Fibroblast of villous mesenchyme (primary cell): ENCODE results near the gene BEST2. TPM values are rescaled to one million over a fixed set of nuclear protein-coding genes. Genes with fewer than 3 reads are reported as not detected.
A peak's percentile ranks its signal among the peaks of the same experiment; 100 is the strongest.

ENCODE experiments used
- DNase-seq: peaks from one replicate; pipeline ENCODE4 v3.0.0-alpha.2; 2010; ENCODE audit warnings: low read depth
- H3K4me3 ChIP-seq: 2 replicates; pipeline ENCODE4 v1.5.1; 2011; ENCODE audit warnings: low read depth, mild to moderate bottlenecking, low read length
- CTCF ChIP-seq: IDR thresholded peaks from 2 replicates; pipeline ENCODE4 v1.5.1; 2012; ENCODE audit warnings: low read depth, mild to moderate bottlenecking, low read length; ENCODE audit not compliant: insufficient read depth
- total RNA-seq: library from RNA; depleted of rRNA; stranded (reverse); fragments of >200 nt; gene quantifications from 2 replicates; pipeline ENCODE4 v1.2.3, GENCODE V29; 2012

The BEST2 gene
- total RNA-seq, 1 donor, result not detected

DNA sequence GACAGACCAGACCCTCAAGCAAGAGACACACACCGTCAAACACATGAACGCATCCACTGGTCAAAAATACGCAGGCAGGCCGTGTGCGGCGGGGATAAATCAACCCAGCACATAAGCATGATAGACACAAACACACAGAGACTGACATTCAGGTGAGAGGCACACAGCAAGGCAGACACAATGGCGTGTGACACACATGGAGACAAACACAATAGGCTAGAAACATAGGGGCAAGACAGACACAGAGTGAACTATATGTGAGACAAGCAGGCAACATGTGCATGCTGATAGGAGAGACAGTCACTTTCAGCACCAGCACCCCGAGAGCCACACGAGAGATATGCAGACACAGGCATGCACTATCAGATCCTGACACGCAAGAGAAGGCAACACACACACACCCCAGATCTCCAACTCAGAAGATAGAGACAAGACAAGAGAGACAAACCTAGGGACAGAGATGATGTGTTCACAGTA lies 32.8 kb downstream of the BEST2 start:
- DNase-seq, result peak; percentile 63
- H3K4me3 ChIP-seq, result no peak overlapping the region
- TF ChIP-seq CTCF, result no peak

GRCh38 chr19:12784871-12785430 lies 33.4 kb downstream of the BEST2 start:
- no peak overlapping the region for H3K4me3 ChIP-seq
- no peak for TF ChIP-seq CTCF
- DNase-seq, result peak; percentile 41

- no peak for TF ChIP-seq CTCF
- no peak overlapping the region for H3K4me3 ChIP-seq
These were observed 33.9 kb downstream of the BEST2 start for GRCh38 chr19:12785431-12786031.

GRCh38 chr19:12786141-12786870 lies 34.7 kb downstream of the BEST2 start:
- H3K4me3 ChIP-seq, result no peak overlapping the region
- no peak for DNase-seq
- TF ChIP-seq CTCF, result no peak

More at GRCh38 chr19:12785431-12786031, 33.9 kb downstream of the BEST2 start:
- no peak for DNase-seq

GRCh38 chr19:12786952-12787351 lies 35.4 kb downstream of the BEST2 start:
- DNase-seq, result no peak
- no peak for TF ChIP-seq CTCF
- no peak overlapping the region for H3K4me3 ChIP-seq

DNA sequence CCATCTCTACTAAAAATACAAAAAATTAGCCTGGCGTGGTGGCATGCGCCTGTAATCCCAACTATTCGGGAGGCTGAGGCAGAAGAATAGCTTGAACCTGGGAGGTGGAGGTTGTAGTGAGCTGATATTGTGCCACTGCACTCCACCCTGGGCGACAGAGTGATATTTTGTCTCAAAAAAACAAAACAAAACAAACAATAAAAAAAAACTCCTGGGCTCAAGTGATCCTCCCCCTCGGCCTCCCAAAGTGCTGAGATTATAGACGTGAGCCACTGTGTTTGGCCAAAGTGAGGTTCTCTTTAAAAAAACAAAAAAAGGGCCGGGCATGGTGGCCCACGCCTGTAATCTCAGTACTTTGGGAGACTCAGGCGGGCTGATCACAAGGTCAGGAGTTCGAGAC lies 35.9 kb downstream of the BEST2 start:
- DNase-seq, result no peak
- TF ChIP-seq CTCF, result no peak

More for the DNA sequence above, 35.9 kb downstream of the BEST2 start:
- H3K4me3 ChIP-seq, result no peak overlapping the region
